K562 (cell line): Measurements from ENCODE around the gene KDM2A. TPM values are rescaled to one million over a fixed set of nuclear protein-coding genes. Genes with fewer than 3 reads are reported as not detected.

Experiments
- CHD1 ChIP-seq: fragments of 200-600 bp; sonication (generic); IDR thresholded peaks from one replicate; pipeline ENCODE4 v1.6.1; 2012; ENCODE audit warnings: mild to moderate bottlenecking, moderate library complexity, low read length, inconsistent platforms
- CREB1 ChIP-seq, 2 experiments: sonication (generic) in 1 of 2; formaldehyde crosslinking in 1 of 2; IDR thresholded peaks; 2 replicates each; pipeline versions ENCODE4 v1.6.1 to v1.8.0; 2012 to 2022; ENCODE audit warnings: inconsistent platforms in 1 of 2, mild to moderate bottlenecking in 1 of 2, missing genetic modification reagents in 1 of 2, moderate library complexity in 1 of 2
- EP400 ChIP-seq: fragments of 450-650 bp; IDR thresholded peaks from 2 replicates; pipeline ENCODE4 v1.6.1; 2017; ENCODE audit warnings: antibody characterized with exemption, mild to moderate bottlenecking, moderate library complexity
- HCFC1 ChIP-seq: IDR thresholded peaks from 2 replicates; pipeline ENCODE4 v1.6.1; 2012; ENCODE audit warnings: low read depth, low read length, improper control_type of control experiment
- HDAC1 ChIP-seq, 2 experiments: fragments of 450-650 bp; IDR thresholded peaks; 2 replicates each; pipeline ENCODE4 v1.6.1; 2016 to 2017; ENCODE audit warnings: inconsistent platforms in 1 of 2, mild to moderate bottlenecking in 1 of 2, moderate library complexity in 1 of 2
- KLF6 ChIP-seq: fragments of 250-450 bp; sonication (Bioruptor Pico); IDR thresholded peaks from 2 replicates; pipeline ENCODE4 v1.4.0; 2020; ENCODE audit warnings: mild to moderate bottlenecking, moderate library complexity, borderline replicate concordance
- MIER1 ChIP-seq: fragments of 450-650 bp; IDR thresholded peaks from 2 replicates; pipeline ENCODE4 v1.6.1; 2016; ENCODE audit warnings: antibody characterized with exemption, mild to moderate bottlenecking, low read depth
- NRF1 ChIP-seq, 2 experiments: fragments of 450-650 bp; IDR thresholded peaks in 1 of 2; conservative IDR thresholded peaks in 1 of 2; 2 replicates each; pipeline ENCODE4 v1.6.1; 2014; ENCODE audit warnings: mild to moderate bottlenecking in 2 of 2
- PCBP2 ChIP-seq: fragments of 200-400 bp; formaldehyde crosslinking; IDR thresholded peaks from 2 replicates; pipeline ENCODE4 v1.6.1; 2018; ENCODE audit warnings: low read length, low read depth, mild to moderate bottlenecking, moderate library complexity; ENCODE audit not compliant: poor library complexity, severe bottlenecking
- PHF8 ChIP-seq: fragments of 200-600 bp; sonication (generic); IDR thresholded peaks from 2 replicates; pipeline ENCODE4 v1.6.1; 2012; ENCODE audit warnings: mixed run types, mild to moderate bottlenecking, inconsistent platforms, low read length, moderate library complexity, borderline replicate concordance
- RB1 ChIP-seq: fragments of 450-650 bp; IDR thresholded peaks from 2 replicates; pipeline ENCODE4 v1.6.1; 2017; ENCODE audit warnings: low read depth, mild to moderate bottlenecking
- SIN3A ChIP-seq, 2 experiments: fragments of 150-350 bp in 1 of 2; IDR thresholded peaks; 2 replicates each; pipeline ENCODE4 v1.6.1; 2011 to 2016; ENCODE audit warnings: borderline replicate concordance in 2 of 2, low read depth in 2 of 2, low read length in 2 of 2, mild to moderate bottlenecking in 2 of 2, moderate library complexity in 2 of 2; ENCODE audit not compliant: control insufficient read depth in 1 of 2
- SMAD4 ChIP-seq: fragments of 250-450 bp; sonication (Bioruptor Pico); conservative IDR thresholded peaks from 2 replicates; pipeline ENCODE4 v1.8.0; 2021; ENCODE audit warnings: inconsistent platforms, mild to moderate bottlenecking, moderate library complexity
- TEAD2 ChIP-seq: fragments of 450-650 bp; IDR thresholded peaks from 2 replicates; pipeline ENCODE4 v1.6.1; 2016; ENCODE audit warnings: missing genetic modification characterization, control low read depth, missing compliant biosample characterization
- XRCC5 ChIP-seq: fragments of 200-400 bp; formaldehyde crosslinking; IDR thresholded peaks from 2 replicates; pipeline ENCODE4 v1.6.1; 2017; ENCODE audit warnings: low read depth, mild to moderate bottlenecking, low read length
- ZNF121 ChIP-seq: sonication (generic); formaldehyde crosslinking; conservative IDR thresholded peaks from 2 replicates; pipeline ENCODE4 v1.8.0; 2022; ENCODE audit warnings: missing genetic modification reagents
- ZNF778 ChIP-seq: fragments of 450-650 bp; formaldehyde crosslinking; IDR thresholded peaks from 2 replicates; pipeline ENCODE4 v1.4.0; 2020; ENCODE audit warnings: mild to moderate bottlenecking, moderate library complexity
- polyA plus RNA-seq, 8 experiments: library from polyadenylated mRNA; depleted of rRNA in 4 of 8; stranded (reverse) in 5 of 8; unstranded in 3 of 8; fragments of >200 nt; fragmentation: Nextera tagmentation in 2 of 8; fragmentation: Illumina TruSeq in 1 of 8; extraction: Ambion mirVana in 2 of 8; extraction: Trizol in 1 of 8; gene quantifications; 2 replicates each; pipeline versions ENCODE4 v1.2.1 to v1.2.3, GENCODE V29; 2011 to 2014; ENCODE audit warnings: inconsistent platforms in 1 of 8, missing spikeins in 1 of 8
- total RNA-seq, 7 experiments: library from RNA; depleted of rRNA in 6 of 7; stranded (reverse); fragments of >200 nt in 6 of 7; fragmentation: Illumina TruSeq in 2 of 7; extraction: Trizol in 2 of 7; gene quantifications; 2 replicates each; pipeline versions ENCODE4 v1.2.1 to v1.2.3, GENCODE V29; 2011 to 2021; ENCODE audit warnings: low replicate concordance in 1 of 7
- TF ChIP-seq, protein P1 (sequence below): fragments of 450-650 bp; IDR thresholded peaks from 2 replicates; pipeline ENCODE4 v1.6.1; 2014; ENCODE audit warnings: low read depth, mild to moderate bottlenecking, moderate library complexity, borderline replicate concordance
- TF ChIP-seq, protein P2 (sequence below): fragments of 450-650 bp; formaldehyde crosslinking; IDR thresholded peaks from 2 replicates; pipeline ENCODE4 v1.4.0; 2020; ENCODE audit warnings: mild to moderate bottlenecking, moderate library complexity
- TF ChIP-seq, protein P3 (sequence below): fragments of 250-450 bp; sonication (Bioruptor Pico); IDR thresholded peaks from 2 replicates; pipeline ENCODE4 v1.4.0; 2020; ENCODE audit warnings: mild to moderate bottlenecking
- TF ChIP-seq, protein P4 (sequence below): IDR thresholded peaks from 2 replicates; pipeline ENCODE4 v1.6.1; 2011; ENCODE audit not compliant: insufficient read length; ENCODE audit errors: extremely low read depth

The KDM2A gene
- total and polyA plus RNA-seq, 9 of the 15 experiments (the other 6 are each of a cell fraction or from before 2014, with no cell fraction given) = 5.0 to 39.3 (median 21.3) TPM

DNA sequence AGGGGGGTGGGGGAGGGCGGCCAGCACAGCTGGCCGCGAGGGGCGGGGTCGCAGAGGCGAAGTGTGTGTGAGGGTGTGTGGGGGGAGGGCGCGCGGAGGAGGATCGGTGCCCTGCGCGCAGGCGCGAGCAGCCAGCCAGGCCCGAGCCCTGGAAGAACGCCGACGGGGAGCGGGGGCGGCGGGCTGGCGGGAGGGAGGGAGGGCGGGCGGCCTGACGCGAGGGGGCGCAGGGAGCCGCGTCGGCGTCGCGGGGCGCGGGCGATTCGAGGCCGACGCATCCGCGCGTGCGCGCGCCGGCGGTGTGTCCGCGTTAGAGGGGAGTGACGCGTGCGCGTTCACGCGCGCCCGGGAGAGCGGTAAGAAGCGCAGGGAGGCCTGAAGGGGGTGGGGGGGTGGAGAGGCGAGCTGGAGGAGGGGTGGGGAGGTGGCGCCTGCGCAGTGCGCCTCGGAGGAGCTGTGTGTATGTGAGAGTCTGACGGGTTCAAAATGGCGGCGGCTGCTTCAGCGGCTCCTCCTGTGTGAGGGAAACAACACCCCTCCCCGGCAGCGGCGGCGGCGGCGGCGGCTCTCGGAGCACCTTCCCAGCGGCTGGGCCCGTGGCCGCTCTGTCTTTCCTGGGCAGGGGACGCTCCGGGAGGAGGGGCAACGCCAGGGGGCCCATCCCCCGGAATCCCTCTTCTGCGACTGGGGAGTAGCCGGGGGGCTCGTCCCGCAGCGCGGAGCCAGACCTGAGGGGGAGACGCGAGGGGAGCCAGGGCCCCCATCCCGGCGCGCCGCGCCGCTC lies at the start of gene KDM2A (continued):
- TF ChIP-seq NRF1 (conservative IDR thresholded peaks at IDR 0.05 in 1 of 2, IDR thresholded peaks at IDR 0.05 in 1 of 2) (peak; percentile 87 to 89), ZNF121 (CRISPR knock-in tag) (no peak), KLF6 (CRISPR knock-in tag) (no peak), TEAD2 (no peak), PCBP2 (no peak), ZNF778 (CRISPR knock-in tag) (no peak), SIN3A (IDR thresholded peaks at IDR 0.05; ENCODE audit: borderline replicate concordance in 2 of 2, control insufficient read depth in 1 of 2, low read depth in 2 of 2, low read length in 2 of 2) (peak in 1 of 2 experiments; percentile 13; a peak in 1 of 4 replicates), SMAD4 (CRISPR knock-in tag) (peak; percentile 52; the same call in 1 of the 2 replicates), RB1 (0 out of 2 replicates have a peak, but pooled peaks have one; percentile 9), PHF8 (peak; percentile 64; the same call in 1 of the 2 replicates), EP400 (peak; percentile 31; the same call in 1 of the 2 replicates), CHD1 (peak; percentile 58), XRCC5 (0 out of 2 replicates have a peak, but pooled peaks have one; percentile 36), HCFC1 (peak; percentile 20; the same call in 1 of the 2 replicates), CREB1 (IDR thresholded peaks at IDR 0.05) (peak; percentile 87), CREB1 (CRISPR knock-in tag; IDR thresholded peaks at IDR 0.05) (peak; percentile 83), MIER1 (no peak), HDAC1 (IDR thresholded peaks at IDR 0.05) (peak in 1 of 2 experiments; percentile 38; a peak in 1 of 4 replicates)
- TF ChIP-seq, protein P1, sequence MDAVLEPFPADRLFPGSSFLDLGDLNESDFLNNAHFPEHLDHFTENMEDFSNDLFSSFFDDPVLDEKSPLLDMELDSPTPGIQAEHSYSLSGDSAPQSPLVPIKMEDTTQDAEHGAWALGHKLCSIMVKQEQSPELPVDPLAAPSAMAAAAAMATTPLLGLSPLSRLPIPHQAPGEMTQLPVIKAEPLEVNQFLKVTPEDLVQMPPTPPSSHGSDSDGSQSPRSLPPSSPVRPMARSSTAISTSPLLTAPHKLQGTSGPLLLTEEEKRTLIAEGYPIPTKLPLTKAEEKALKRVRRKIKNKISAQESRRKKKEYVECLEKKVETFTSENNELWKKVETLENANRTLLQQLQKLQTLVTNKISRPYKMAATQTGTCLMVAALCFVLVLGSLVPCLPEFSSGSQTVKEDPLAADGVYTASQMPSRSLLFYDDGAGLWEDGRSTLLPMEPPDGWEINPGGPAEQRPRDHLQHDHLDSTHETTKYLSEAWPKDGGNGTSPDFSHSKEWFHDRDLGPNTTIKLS = no peak
- TF ChIP-seq, protein P2, sequence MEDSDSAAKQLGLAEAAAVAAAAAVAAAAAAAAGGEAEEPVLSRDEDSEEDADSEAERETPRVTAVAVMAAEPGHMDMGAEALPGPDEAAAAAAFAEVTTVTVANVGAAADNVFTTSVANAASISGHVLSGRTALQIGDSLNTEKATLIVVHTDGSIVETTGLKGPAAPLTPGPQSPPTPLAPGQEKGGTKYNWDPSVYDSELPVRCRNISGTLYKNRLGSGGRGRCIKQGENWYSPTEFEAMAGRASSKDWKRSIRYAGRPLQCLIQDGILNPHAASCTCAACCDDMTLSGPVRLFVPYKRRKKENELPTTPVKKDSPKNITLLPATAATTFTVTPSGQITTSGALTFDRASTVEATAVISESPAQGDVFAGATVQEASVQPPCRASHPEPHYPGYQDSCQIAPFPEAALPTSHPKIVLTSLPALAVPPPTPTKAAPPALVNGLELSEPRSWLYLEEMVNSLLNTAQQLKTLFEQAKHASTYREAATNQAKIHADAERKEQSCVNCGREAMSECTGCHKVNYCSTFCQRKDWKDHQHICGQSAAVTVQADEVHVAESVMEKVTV (CRISPR knock-in tag) = no peak
- TF ChIP-seq, protein P3, sequence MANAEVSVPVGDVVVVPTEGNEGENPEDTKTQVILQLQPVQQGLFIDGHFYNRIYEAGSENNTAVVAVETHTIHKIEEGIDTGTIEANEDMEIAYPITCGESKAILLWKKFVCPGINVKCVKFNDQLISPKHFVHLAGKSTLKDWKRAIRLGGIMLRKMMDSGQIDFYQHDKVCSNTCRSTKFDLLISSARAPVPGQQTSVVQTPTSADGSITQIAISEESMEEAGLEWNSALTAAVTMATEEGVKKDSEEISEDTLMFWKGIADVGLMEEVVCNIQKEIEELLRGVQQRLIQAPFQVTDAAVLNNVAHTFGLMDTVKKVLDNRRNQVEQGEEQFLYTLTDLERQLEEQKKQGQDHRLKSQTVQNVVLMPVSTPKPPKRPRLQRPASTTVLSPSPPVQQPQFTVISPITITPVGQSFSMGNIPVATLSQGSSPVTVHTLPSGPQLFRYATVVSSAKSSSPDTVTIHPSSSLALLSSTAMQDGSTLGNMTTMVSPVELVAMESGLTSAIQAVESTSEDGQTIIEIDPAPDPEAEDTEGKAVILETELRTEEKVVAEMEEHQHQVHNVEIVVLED (CRISPR knock-in tag) = peak; percentile 91
- TF ChIP-seq, protein P4, sequence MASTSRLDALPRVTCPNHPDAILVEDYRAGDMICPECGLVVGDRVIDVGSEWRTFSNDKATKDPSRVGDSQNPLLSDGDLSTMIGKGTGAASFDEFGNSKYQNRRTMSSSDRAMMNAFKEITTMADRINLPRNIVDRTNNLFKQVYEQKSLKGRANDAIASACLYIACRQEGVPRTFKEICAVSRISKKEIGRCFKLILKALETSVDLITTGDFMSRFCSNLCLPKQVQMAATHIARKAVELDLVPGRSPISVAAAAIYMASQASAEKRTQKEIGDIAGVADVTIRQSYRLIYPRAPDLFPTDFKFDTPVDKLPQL = no peak
